H1 (cell line): Measurements from ENCODE around the gene LAMC3. TPM values are rescaled to one million over a fixed set of nuclear protein-coding genes. Genes with fewer than 3 reads are reported as not detected.
A peak's percentile ranks its signal among the peaks of the same experiment; 100 is the strongest.

Experiments used
- CTCF ChIA-PET: fragments of 300-600 bp; sonication (Branson Sonifier 250); formaldehyde crosslinking; loops from one replicate; lab custom pipeline; 2021; ENCODE audit not compliant: partially characterized antibody; lab: Charles Lee
- POLR2A ChIA-PET: fragments of 300-600 bp; sonication (Branson Sonifier 250); formaldehyde crosslinking; loops from one replicate; lab custom pipeline; 2021; ENCODE audit warnings: inconsistent platforms; ENCODE audit not compliant: partially characterized antibody; lab: Charles Lee
- DNase-seq, 2 experiments: peaks; one replicate each; pipeline versions ENCODE4 v3.0.0 to v3.0.0-alpha.2; 2010 to 2022; ENCODE audit warnings: low spot score in 2 of 2, low read depth in 1 of 2, mixed read lengths in 1 of 2
- FAIRE-seq: peaks from 2 replicates; lab custom pipeline; 2011; peaks lifted over from hg19 to GRCh38; lab: Jason Lieb, UNC
- H2AFZ ChIP-seq: 2 replicates; pipeline ENCODE4 v1.8.1; 2012; ENCODE audit warnings: low read length, inconsistent platforms
- H2AK5ac ChIP-seq: 2 replicates; pipeline ENCODE4 v1.6.1; 2013; ENCODE audit warnings: low read depth, low read length
- H2BK120ac ChIP-seq: replicated peaks from 2 replicates; pipeline ENCODE3; 2013; ENCODE audit warnings: low read depth, low read length, inconsistent platforms
- H2BK12ac ChIP-seq: 2 replicates; pipeline ENCODE4 v1.6.1; 2013; ENCODE audit warnings: low read depth, low read length
- H2BK15ac ChIP-seq: 2 replicates; pipeline ENCODE4 v1.6.1; 2013; ENCODE audit warnings: low read length
- H2BK20ac ChIP-seq: 2 replicates; pipeline ENCODE4 v1.6.1; 2013; ENCODE audit warnings: low read length
- H2BK5ac ChIP-seq: 2 replicates; pipeline ENCODE4 v1.6.1; 2013; ENCODE audit warnings: low read depth, low read length
- H3K14ac ChIP-seq: 2 replicates; pipeline ENCODE4 v1.6.1; 2013; ENCODE audit warnings: inconsistent platforms; ENCODE audit not compliant: insufficient read length
- H3K18ac ChIP-seq: 2 replicates; pipeline ENCODE4 v1.6.1; 2013; ENCODE audit warnings: low read length; ENCODE audit errors: extremely low read depth
- H3K23ac ChIP-seq: 2 replicates; pipeline ENCODE4 v1.6.1; 2013; ENCODE audit warnings: inconsistent platforms; ENCODE audit not compliant: insufficient read length
- H3K23me2 ChIP-seq: 2 replicates; pipeline ENCODE4 v1.6.1; 2013; ENCODE audit warnings: low read depth, low read length
- H3K27ac ChIP-seq: 2 replicates; pipeline ENCODE4 v1.6.1; 2011; ENCODE audit warnings: low read depth, low read length, inconsistent platforms
- H3K27me3 ChIP-seq, 4 experiments: replicated peaks in 1 of 4; 1 replicate in 1 of 4; 2 replicates in 3 of 4; pipeline versions ENCODE4 v1.6.1 to v1.8.1; 2011 to 2013; ENCODE audit warnings: low read length in 3 of 4, mild to moderate bottlenecking in 3 of 4, inconsistent platforms in 2 of 4, mixed read lengths in 2 of 4, moderate library complexity in 1 of 4; ENCODE audit not compliant: control insufficient read depth in 3 of 4, insufficient read depth in 3 of 4; ENCODE audit errors: extremely low read depth in 1 of 4
- H3K36me3 ChIP-seq, 4 experiments: 2 replicates each; pipeline versions ENCODE4 v1.6.1 to v1.8.1; 2011 to 2013; ENCODE audit warnings: mild to moderate bottlenecking in 4 of 4, low read length in 3 of 4, moderate library complexity in 2 of 4, control low read depth in 1 of 4, inconsistent platforms in 1 of 4; ENCODE audit not compliant: insufficient read depth in 4 of 4, control insufficient read depth in 2 of 4
- H3K4ac ChIP-seq: replicated peaks from 2 replicates; pipeline ENCODE3; 2013; ENCODE audit warnings: low read length, low read depth, mixed read lengths, inconsistent platforms; ENCODE audit not compliant: insufficient read length
- H3K4me1 ChIP-seq, 4 experiments: replicated peaks in 1 of 4; 1 replicate in 1 of 4; 2 replicates in 3 of 4; pipeline versions ENCODE4 v1.6.1 to v1.8.1; 2011 to 2013; ENCODE audit warnings: low read length in 3 of 4, inconsistent platforms in 2 of 4, mixed read lengths in 1 of 4; ENCODE audit not compliant: insufficient read depth in 4 of 4, control insufficient read depth in 3 of 4
- H3K4me2 ChIP-seq, 2 experiments: 2 replicates each; pipeline versions ENCODE4 v1.6.1 to v1.8.1; 2011 to 2013; ENCODE audit warnings: low read depth in 2 of 2, low read length in 2 of 2, control low read depth in 1 of 2, inconsistent platforms in 1 of 2, mild to moderate bottlenecking in 1 of 2; ENCODE audit not compliant: insufficient read depth in 1 of 2
- H3K4me3 ChIP-seq, 4 experiments: fragments of 200-600, 300-600 bp in 1 of 4; sonication (generic), shearing (Covaris generic), sonication (Bioruptor Twin) in 1 of 4; 2 replicates each; pipeline versions ENCODE4 v1.5.1 to v1.8.1; 2011 to 2016; ENCODE audit warnings: low read length in 4 of 4, low read depth in 3 of 4, control low read depth in 2 of 4, inconsistent platforms in 2 of 4, mild to moderate bottlenecking in 2 of 4, mixed read lengths in 1 of 4, moderate library complexity in 1 of 4; ENCODE audit not compliant: insufficient read depth in 2 of 4; ENCODE audit errors: extremely low read depth in 1 of 4
- H3K56ac ChIP-seq: replicated peaks from 2 replicates; pipeline ENCODE3; 2013; ENCODE audit warnings: low read depth, mild to moderate bottlenecking, mixed read lengths, low read length, inconsistent platforms; ENCODE audit not compliant: insufficient read length
- H3K79me1 ChIP-seq: 2 replicates; pipeline ENCODE4 v1.6.1; 2013; ENCODE audit warnings: low read depth, low read length, control low read depth
- H3K79me2 ChIP-seq, 2 experiments: 2 replicates each; pipeline versions ENCODE4 v1.6.1 to v1.8.1; 2012 to 2013; ENCODE audit warnings: low read length in 2 of 2, mild to moderate bottlenecking in 2 of 2, inconsistent platforms in 1 of 2; ENCODE audit not compliant: insufficient read depth in 2 of 2, control insufficient read depth in 1 of 2
- H3K9ac ChIP-seq, 4 experiments: replicated peaks in 1 of 4; 1 replicate in 1 of 4; 2 replicates in 3 of 4; pipeline versions ENCODE4 v1.6.1 to v1.8.1; 2011 to 2013; ENCODE audit warnings: low read depth in 3 of 4, low read length in 3 of 4, control low read depth in 2 of 4, mild to moderate bottlenecking in 2 of 4, moderate library complexity in 2 of 4, inconsistent platforms in 1 of 4; ENCODE audit errors: extremely low read depth in 1 of 4
- H3K9me3 ChIP-seq, 2 experiments: 2 replicates each; pipeline versions ENCODE4 v1.6.1 to v1.8.1; 2012 to 2013; ENCODE audit warnings: mild to moderate bottlenecking in 2 of 2, moderate library complexity in 2 of 2, control low read depth in 1 of 2, inconsistent platforms in 1 of 2, low read depth in 1 of 2, low read length in 1 of 2, mixed read lengths in 1 of 2; ENCODE audit not compliant: insufficient read depth in 2 of 2
- H4K20me1 ChIP-seq, 2 experiments: replicated peaks in 1 of 2; 2 replicates each; pipeline versions ENCODE3 to v1.8.1; 2011 to 2013; ENCODE audit warnings: inconsistent platforms in 2 of 2, low read length in 2 of 2, mild to moderate bottlenecking in 1 of 2; ENCODE audit not compliant: insufficient read depth in 2 of 2, control insufficient read depth in 1 of 2
- H4K5ac ChIP-seq: 2 replicates; pipeline ENCODE4 v1.6.1; 2013; ENCODE audit warnings: low read length, low read depth, mixed read lengths, inconsistent platforms; ENCODE audit not compliant: insufficient read length
- H4K8ac ChIP-seq: 2 replicates; pipeline ENCODE4 v1.8.0; 2013; ENCODE audit warnings: mild to moderate bottlenecking, moderate library complexity, low read length, inconsistent platforms; ENCODE audit not compliant: insufficient read depth; ENCODE audit errors: extremely low read depth
- H4K91ac ChIP-seq: replicated peaks from 2 replicates; pipeline ENCODE3; 2013; ENCODE audit warnings: low read length, mixed read lengths, inconsistent platforms; ENCODE audit not compliant: insufficient read length
- ATF3 ChIP-seq: IDR thresholded peaks from 2 replicates; pipeline ENCODE4 v1.6.1; 2011; ENCODE audit warnings: low read depth, mild to moderate bottlenecking, low read length; ENCODE audit not compliant: insufficient read depth
- KDM5A ChIP-seq: fragments of 200-600 bp; IDR thresholded peaks from 2 replicates; pipeline ENCODE4 v1.7.1; 2012; ENCODE audit warnings: mild to moderate bottlenecking, low read length, inconsistent platforms, mixed read lengths
- POLR2AphosphoS5 ChIP-seq: IDR thresholded peaks from 2 replicates; pipeline ENCODE4 v1.6.1; 2011; ENCODE audit warnings: low read depth, low read length
- RFX5 ChIP-seq: IDR thresholded peaks from 2 replicates; pipeline ENCODE4 v1.6.1; 2011; ENCODE audit warnings: low read depth, low read length, improper control_type of control experiment, borderline replicate concordance
- SP2 ChIP-seq: IDR thresholded peaks from 2 replicates; pipeline ENCODE4 v1.6.1; 2012; ENCODE audit warnings: mild to moderate bottlenecking, low read length, inconsistent platforms
- TCF12 ChIP-seq: IDR thresholded peaks from 2 replicates; pipeline ENCODE4 v1.6.1; 2011; ENCODE audit warnings: low read depth, mild to moderate bottlenecking, low read length
- WGBS, 2 experiments: shearing (Covaris generic) in 1 of 2; methylation state at CpG; one replicate each; pipeline versions ENCODE4 v1.1.6 to v1.1.7; 2013 to 2015; ENCODE audit warnings: low lambda C conversion rate in 2 of 2, mixed read lengths in 2 of 2, inconsistent platforms in 1 of 2, low coverage in 1 of 2, missing lambda C conversion rate in 1 of 2; ENCODE audit not compliant: insufficient replicate concordance in 2 of 2, insufficient coverage in 1 of 2, insufficient read length in 1 of 2; ENCODE audit errors: extremely low coverage in 1 of 2, missing lambda C conversion rate in 1 of 2; 5-methylcytosine and 5-hydroxymethylcytosine counted together
- polyA plus RNA-seq, 7 experiments: library from polyadenylated mRNA; depleted of rRNA in 3 of 7; stranded (reverse) in 5 of 7; unstranded in 2 of 7; fragments of >200 nt in 5 of 7; fragments of 200-250 nt in 2 of 7; gene quantifications; 1 replicate in 5 of 7; 2 replicates in 1 of 7; 4 replicates in 1 of 7; pipeline versions ENCODE4 v1.2.1 to v1.2.3, GENCODE V29; 2011 to 2013; ENCODE audit warnings: missing spikeins in 2 of 7, mixed read lengths in 2 of 7
- total RNA-seq: library from RNA; stranded (reverse); fragmentation: NEBNext Ultra II Directional; extraction: Animal tissue kit (Norgen Biotek cat#: 25700); gene quantifications from 2 replicates; pipeline ENCODE4 v1.2.1, GENCODE V29; 2021

Gene LAMC3
- total and polyA plus RNA-seq, 2 of the 8 experiments (the other 6 are each of a cell fraction or from before 2014, with no cell fraction given), result 9.3 to 12.3 TPM

- no peak for TF ChIP-seq POLR2AphosphoS5
- no peak for TF ChIP-seq TCF12
- TF ChIP-seq ATF3, result no peak
- no peak for TF ChIP-seq RFX5
- TF ChIP-seq SP2, result no peak
- TF ChIP-seq KDM5A, result no peak
- Histone ChIP-seq H3K4ac (no peak overlapping the region), H2AK5ac (no peak overlapping the region), H3K9me3 (no peaks in the 10 kb centered on the region), H3K36me3 (no peaks in the 10 kb centered on the region), H4K8ac (no peak overlapping the region), H3K4me3 (no peak overlapping the region), H2BK15ac (no peak overlapping the region), H3K23ac (no peak overlapping the region), H2BK120ac (no peak overlapping the region), H3K9ac (no peak overlapping the region), H3K14ac (no peak overlapping the region), H3K18ac (no peak overlapping the region), H2BK20ac (no peak overlapping the region), H2AFZ (no peak overlapping the region), H3K27ac (no peak overlapping the region), H3K27me3 (no peaks in the 10 kb centered on the region), H4K91ac (no peak overlapping the region), H3K79me1 (no peaks in the 10 kb centered on the region), H2BK5ac (0 out of 2 replicates have a peak overlapping the region, but pooled peaks have one; percentile 24), H4K5ac (no peak overlapping the region), H3K79me2 (no peaks in the 10 kb centered on the region), H3K23me2 (no peaks in the 10 kb centered on the region), H3K4me1 (peaks cover 0 to 3% (median 0%) of the 10 kb centered on the region in 4 experiments; a peak in 1 of 7 replicates), H3K4me2 (no peak overlapping the region), H2BK12ac (no peak overlapping the region), H3K56ac (no peak overlapping the region), H4K20me1 (no peaks in the 10 kb centered on the region)
- WGBS, 2 experiments, result 87% methylated on average over 24 of the region's 25 CpGs; no CpG with 5 or more reads in 1 of the 2 experiments
- CTCF ChIA-PET, result interaction anchor here (0.6 to 4.8 kb wide), 10 partner anchors 9 to 690 kb away, joined by 3 to 28 read pairs (median 4); no protein-coding TSS in a partner anchor
- POLR2A ChIA-PET, result interaction anchor here (1.5 kb wide), 1 partner anchor 86 kb away, joined by 3 read pairs; the partner anchor contains the start of gene QRFP
- DNase-seq, result no peak
- FAIRE-seq, result no peak
These were observed 26.2 kb upstream of the LAMC3 start for GRCh38 chr9:130982636-130983358.
